ENCODE results near the gene LCP1.

Gene LCP1

GRCh38 chr13:46094478-46094877 lies 87.5 kb downstream of the LCP1 start:
- DNase-seq, result no peak

- no peak for DNase-seq
Measured at GRCh38 chr13:46088821-46089562, 93.0 kb downstream of the LCP1 start.

- DNase-seq, result no peak
Measured at GRCh38 chr13:46087481-46087880, 94.5 kb downstream of the LCP1 start.

DNA sequence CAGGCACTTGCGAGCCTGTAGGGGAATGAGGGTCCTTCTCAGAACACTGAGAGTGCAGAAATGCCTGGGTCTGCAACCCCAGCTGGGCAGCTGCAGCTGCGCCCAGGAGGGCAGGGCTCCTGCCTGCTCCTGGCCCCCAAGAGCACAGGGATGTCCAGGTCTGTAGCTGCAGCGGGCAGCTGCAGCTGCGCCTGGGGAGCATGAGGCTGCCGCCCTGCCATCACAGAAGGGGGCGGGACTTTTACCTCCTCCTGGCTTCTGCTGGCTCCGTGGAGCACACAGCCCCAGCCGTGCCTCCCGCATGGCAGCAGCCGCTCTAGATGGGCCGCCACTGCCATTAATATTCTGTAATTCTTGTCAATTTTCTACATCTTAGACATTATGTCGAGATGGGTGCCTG lies 95.0 kb downstream of the LCP1 start:
- DNase-seq, result no peak

GRCh38 chr13:46086421-46086922 lies 95.5 kb downstream of the LCP1 start:
- DNase-seq, result no peak

DNA sequence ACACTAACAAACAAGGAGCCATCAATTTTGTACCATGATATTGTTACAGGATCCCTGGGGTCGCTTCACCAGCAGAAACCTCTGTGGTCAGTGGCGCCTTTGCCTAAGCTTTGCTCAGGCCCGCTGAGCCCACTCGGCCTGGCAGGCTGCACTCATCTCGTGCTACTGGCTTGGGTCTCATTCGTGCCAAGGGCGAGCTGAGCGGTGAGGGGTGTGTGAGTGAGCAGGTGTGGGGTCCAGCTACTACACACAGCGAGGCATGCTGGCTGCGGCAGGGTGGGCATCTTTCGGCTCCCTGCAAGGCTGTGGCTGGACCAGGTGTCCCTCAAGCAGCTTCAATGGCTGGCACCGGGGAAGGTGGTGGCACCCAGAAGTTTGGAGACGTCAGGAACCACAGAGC lies 96.2 kb downstream of the LCP1 start:
- no peak for DNase-seq

DNA sequence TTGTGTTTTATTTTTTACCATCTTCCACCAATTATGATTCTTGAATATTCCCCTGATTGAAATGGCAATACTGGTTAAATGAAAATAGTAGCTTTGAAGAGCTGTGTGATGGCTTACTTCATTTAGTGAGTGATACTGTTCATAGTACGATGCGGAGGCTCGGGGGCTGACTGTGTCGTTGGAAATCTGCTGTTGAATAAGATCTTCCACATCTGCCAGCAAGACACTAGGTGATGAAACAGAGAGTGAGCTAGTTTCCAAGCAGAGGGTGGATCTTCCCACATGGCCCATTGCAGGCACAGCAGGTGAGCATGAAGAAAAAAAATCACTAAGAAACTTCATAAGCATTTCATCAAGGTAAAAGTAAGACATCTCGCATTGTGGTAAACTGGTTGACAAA lies 99.7 kb downstream of the LCP1 start:
- no peak for DNase-seq

GRCh38 chr13:46079770-46080169 lies 102.2 kb downstream of the LCP1 start:
- DNase-seq, result no peak

DNA sequence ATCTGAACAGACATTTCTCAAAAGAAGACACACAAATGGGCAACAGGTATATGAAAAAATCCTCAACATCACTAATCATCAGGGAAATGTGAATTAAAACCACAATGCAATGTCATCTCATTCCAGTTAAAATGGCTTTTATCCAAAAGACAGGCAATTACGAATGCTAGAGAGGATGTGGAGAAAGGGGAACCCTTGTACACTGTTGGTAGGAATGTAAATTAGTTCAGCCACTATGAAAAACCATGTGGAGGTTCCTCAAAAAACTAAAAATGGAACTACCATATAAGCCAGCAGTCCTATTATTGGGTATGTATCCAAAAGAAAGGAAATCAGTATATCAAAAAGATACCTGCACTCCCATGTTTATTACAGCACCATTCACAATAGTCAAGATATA lies 104.7 kb downstream of the LCP1 start:
- DNase-seq, result no peak

- DNase-seq, result no peak
Measured at GRCh38 chr13:46076827-46077226, 105.2 kb downstream of the LCP1 start.

Measured in CD4-positive, alpha-beta T cell treated with Interleukin-15 for 1 hour (primary cell).